Osteocyte (in vitro differentiated cells): ENCODE measurements around the gene PIK3CD. TPM values are rescaled to one million over a fixed set of nuclear protein-coding genes. Genes with fewer than 3 reads are reported as not detected.

Source experiments
- DNase-seq: peaks from one replicate; pipeline ENCODE4 v3.0.0; 2021; ENCODE audit warnings: mixed read lengths; ENCODE audit not compliant: unreplicated experiment; ENCODE audit errors: extremely low spot score
- H3K27ac Mint-ChIP-seq: one replicate; pipeline ENCODE4 v1.8.0; 2021; ENCODE audit warnings: mild to moderate bottlenecking, mixed read lengths; ENCODE audit not compliant: unreplicated experiment
- H3K27me3 Mint-ChIP-seq: one replicate; pipeline ENCODE4 v1.8.0; 2021; ENCODE audit warnings: mixed read lengths; ENCODE audit not compliant: unreplicated experiment
- H3K36me3 Mint-ChIP-seq: one replicate; pipeline ENCODE4 v1.8.0; 2021; ENCODE audit warnings: mixed read lengths; ENCODE audit not compliant: unreplicated experiment
- H3K4me1 Mint-ChIP-seq: one replicate; pipeline ENCODE4 v1.8.0; 2021; ENCODE audit warnings: mixed read lengths; ENCODE audit not compliant: unreplicated experiment
- H3K4me3 Mint-ChIP-seq: one replicate; pipeline ENCODE4 v1.8.0; 2021; ENCODE audit warnings: mild to moderate bottlenecking, moderate library complexity, mixed read lengths; ENCODE audit not compliant: unreplicated experiment
- H3K9me3 Mint-ChIP-seq: one replicate; pipeline ENCODE4 v1.8.0; 2021; ENCODE audit warnings: mixed read lengths; ENCODE audit not compliant: unreplicated experiment
- CTCF ChIP-seq: fragments of 200-600 bp; sonication (generic); IDR thresholded peaks from 2 replicates; pipeline ENCODE4 v1.5.0; 2021; ENCODE audit warnings: antibody characterized with exemption, mild to moderate bottlenecking, moderate library complexity
- total RNA-seq: library from RNA; stranded (reverse); gene quantifications from 2 replicates; pipeline ENCODE4 v1.2.1, GENCODE V29; 2021

PIK3CD gene
- total RNA-seq, 1 donor from 2014 or later: 14.6 TPM

- no peak for DNase-seq
- TF ChIP-seq CTCF: no peak
- Mint-ChIP-seq H3K9me3 (no peaks in the 10 kb centered on the region), H3K36me3 (peaks cover 2% of the 10 kb centered on the region), H3K4me3 (no peak overlapping the region), H3K27me3 (no peaks in the 10 kb centered on the region), H3K27ac (peak overlapping the region; percentile 5), H3K4me1 (peaks cover 16% of the 10 kb centered on the region)
Measured at GRCh38 chr1:9717193-9718005, 65.9 kb downstream of the PIK3CD start.

GRCh38 chr1:9718006-9718680 lies 66.6 kb downstream of the PIK3CD start:
- Mint-ChIP-seq H3K9me3 (no peaks in the 10 kb centered on the region), H3K27me3 (no peaks in the 10 kb centered on the region), H3K4me1 (peaks cover 16% of the 10 kb centered on the region), H3K36me3 (peaks cover 5% of the 10 kb centered on the region), H3K27ac (peak overlapping the region; percentile 5), H3K4me3 (no peak overlapping the region)
- no peak for TF ChIP-seq CTCF
- no peak for DNase-seq

- TF ChIP-seq CTCF: no peak
- DNase-seq: no peak
- no peaks in the 10 kb centered on the region for H3K9me3 Mint-ChIP-seq
- no peaks in the 10 kb centered on the region for H3K27me3 Mint-ChIP-seq
- no peak overlapping the region for H3K27ac Mint-ChIP-seq
- peaks cover 10% of the 10 kb centered on the region for H3K36me3 Mint-ChIP-seq
- H3K4me1 Mint-ChIP-seq: peaks cover 16% of the 10 kb centered on the region
- H3K4me3 Mint-ChIP-seq: no peak overlapping the region
Measured at GRCh38 chr1:9719978-9720722, 68.6 kb downstream of the PIK3CD start.

GRCh38 chr1:9720785-9721605 lies 69.5 kb downstream of the PIK3CD start:
- TF ChIP-seq CTCF: no peak
- no peak for DNase-seq
- peaks cover 16% of the 10 kb centered on the region for H3K4me1 Mint-ChIP-seq

More at GRCh38 chr1:9720785-9721605, 69.5 kb downstream of the PIK3CD start:
- Mint-ChIP-seq H3K27me3 (no peaks in the 10 kb centered on the region), H3K27ac (no peak overlapping the region), H3K9me3 (no peaks in the 10 kb centered on the region), H3K36me3 (peaks cover 10% of the 10 kb centered on the region), H3K4me3 (no peak overlapping the region)
